Lower leg skin (tissue), 4 donors: ENCODE results near the gene ALG6. TPM values are rescaled to one million over a fixed set of nuclear protein-coding genes. Genes with fewer than 3 reads are reported as not detected.

ENCODE experiments used
- DNase-seq, 2 donors: peaks; one replicate each; pipeline ENCODE4 v3.0.0-alpha.2; 2019; ENCODE audit warnings: low spot score in 2 of 2
- H3K4me3 ChIP-seq: fragments of 200-600 bp; sonication (generic); 2 replicates; pipeline ENCODE4 v1.5.1; 2017; ENCODE audit warnings: mild to moderate bottlenecking, low read depth; ENCODE audit not compliant: poor library complexity, severe bottlenecking
- CTCF ChIP-seq, 3 donors: fragments of 450-650 bp; IDR thresholded peaks; one replicate each; pipeline ENCODE4 v1.5.1; 2016; ENCODE audit warnings: antibody characterized with exemption in 3 of 3, mild to moderate bottlenecking in 3 of 3, moderate library complexity in 2 of 3
- POLR2A ChIP-seq, 2 donors: fragments of 450-650 bp; IDR thresholded peaks; one replicate each; pipeline ENCODE4 v1.6.1; 2016 to 2017; ENCODE audit warnings: antibody characterized with exemption in 2 of 2, mild to moderate bottlenecking in 1 of 2, moderate library complexity in 1 of 2
- WGBS, 2 donors: methylation state at CpG; one replicate each; pipeline ENCODE4 v1.1.5; 2018; 5-methylcytosine and 5-hydroxymethylcytosine counted together
- intact Hi-C: fragments of 100-400 bp; cut with DNase I; formaldehyde crosslinking; loops from one replicate; pipeline ENCODE4 v1.15.0; 2023; ENCODE audit warnings: low total_unique reads
- total RNA-seq, 4 donors: library from RNA; depleted of rRNA; stranded (reverse); fragments of >200 nt; gene quantifications; one replicate each; pipeline ENCODE4 v1.1.0, GENCODE V29; 2016

Gene ALG6
- total RNA-seq, 4 donors from 2014 or later: 8.4 to 14.7 (median 12.3) TPM

GRCh38 chr1:63381741-63382140, 14.3 kb downstream of the ALG6 start:
- no peak for DNase-seq
- H3K4me3 ChIP-seq: no peak overlapping the region
- intact Hi-C loops: no loop called here
- TF ChIP-seq CTCF (IDR thresholded peaks at IDR 0.05): no peak
- no peak for TF ChIP-seq POLR2A (IDR thresholded peaks at IDR 0.05)
- 59 to 83% methylated on average over 1 of the region's 1 CpG for WGBS, 2 donors

GRCh38 chr1:63401945-63402344, 34.5 kb downstream of the ALG6 start:
- intact Hi-C loops: no loop called here
- WGBS, 2 donors: 74 to 83% methylated on average over 4 of the region's 4 CpGs

GRCh38 chr1:63403386-63403785, 36.0 kb downstream of the ALG6 start:
- TF ChIP-seq POLR2A (IDR thresholded peaks at IDR 0.05) (no peak), CTCF (IDR thresholded peaks at IDR 0.05) (no peak)
- WGBS, 2 donors: 58% methylated on average over 3 of the region's 3 CpGs
- intact Hi-C loops: no loop called here
- no peak overlapping the region for H3K4me3 ChIP-seq
- no peak for DNase-seq

More at GRCh38 chr1:63401945-63402344, 34.5 kb downstream of the ALG6 start:
- no peak for TF ChIP-seq CTCF (IDR thresholded peaks at IDR 0.05)
- no peak for TF ChIP-seq POLR2A (IDR thresholded peaks at IDR 0.05)
- H3K4me3 ChIP-seq: no peak overlapping the region
- no peak for DNase-seq

- intact Hi-C loops: no loop called here
- H3K4me3 ChIP-seq: no peak overlapping the region
- DNase-seq: no peak
- TF ChIP-seq CTCF (IDR thresholded peaks at IDR 0.05): no peak
- no peak for TF ChIP-seq POLR2A (IDR thresholded peaks at IDR 0.05)
Observed at GRCh38 chr1:63405021-63405420, 37.6 kb downstream of the ALG6 start.

GRCh38 chr1:63405987-63406386, 38.6 kb downstream of the ALG6 start:
- DNase-seq: no peak
- no peak for TF ChIP-seq POLR2A (IDR thresholded peaks at IDR 0.05)
- no peak for TF ChIP-seq CTCF (IDR thresholded peaks at IDR 0.05)
- no peak overlapping the region for H3K4me3 ChIP-seq
- intact Hi-C loops: no loop called here

- intact Hi-C loops: no loop called here
- DNase-seq: no peak
- TF ChIP-seq CTCF (IDR thresholded peaks at IDR 0.05) (no peak), POLR2A (IDR thresholded peaks at IDR 0.05) (no peak)
Observed at GRCh38 chr1:63407002-63407401, 39.6 kb downstream of the ALG6 start.

More at GRCh38 chr1:63407002-63407401, 39.6 kb downstream of the ALG6 start:
- no peak overlapping the region for H3K4me3 ChIP-seq
